H9 (cell line): ENCODE data around the gene MREG. TPM values are rescaled to one million over a fixed set of nuclear protein-coding genes. Genes with fewer than 3 reads are reported as not detected.

Experiments used
- DNase-seq: peaks from one replicate; pipeline ENCODE4 v3.0.0-alpha.2; 2017
- H2AFZ ChIP-seq: one replicate; pipeline ENCODE4 v1.6.1; 2013; ENCODE audit warnings: mild to moderate bottlenecking, low read length, control low read depth, moderate library complexity
- H2AK5ac ChIP-seq: 2 replicates; pipeline ENCODE4 v1.6.1; 2013; ENCODE audit warnings: low read length, control low read depth, mixed read lengths; ENCODE audit not compliant: insufficient read length
- H2BK120ac ChIP-seq: one replicate; pipeline ENCODE4 v1.6.1; 2013; ENCODE audit warnings: low read depth, mild to moderate bottlenecking, low read length, control low read depth, inconsistent platforms; ENCODE audit not compliant: poor library complexity, severe bottlenecking
- H2BK12ac ChIP-seq: 2 replicates; pipeline ENCODE4 v1.6.1; 2013; ENCODE audit warnings: low read length, control low read depth, mixed read lengths, low read depth; ENCODE audit not compliant: insufficient read length
- H2BK15ac ChIP-seq: 2 replicates; pipeline ENCODE4 v1.6.1; 2013; ENCODE audit warnings: low read depth, low read length, control low read depth
- H2BK20ac ChIP-seq: one replicate; pipeline ENCODE4 v1.6.1; 2013; ENCODE audit warnings: low read depth, mild to moderate bottlenecking, low read length, control low read depth, inconsistent platforms; ENCODE audit not compliant: poor library complexity, severe bottlenecking
- H2BK5ac ChIP-seq: 2 replicates; pipeline ENCODE4 v1.6.1; 2013; ENCODE audit warnings: low read length, control low read depth, mixed read lengths; ENCODE audit not compliant: insufficient read length
- H3K14ac ChIP-seq: 2 replicates; pipeline ENCODE4 v1.6.1; 2013; ENCODE audit warnings: low read length, control low read depth; ENCODE audit not compliant: insufficient read depth
- H3K18ac ChIP-seq: 2 replicates; pipeline ENCODE4 v1.6.1; 2013; ENCODE audit warnings: low read depth, mild to moderate bottlenecking, mixed read lengths, low read length, control low read depth; ENCODE audit not compliant: insufficient read length
- H3K23ac ChIP-seq: 2 replicates; pipeline ENCODE4 v1.6.1; 2013; ENCODE audit warnings: low read length, control low read depth, mixed read lengths, low read depth; ENCODE audit not compliant: insufficient read length
- H3K23me2 ChIP-seq: 2 replicates; pipeline ENCODE4 v1.6.1; 2013; ENCODE audit warnings: low read depth, mild to moderate bottlenecking, mixed read lengths, low read length, control low read depth; ENCODE audit not compliant: insufficient read length, poor library complexity, severe bottlenecking
- H3K27ac ChIP-seq: 2 replicates; pipeline ENCODE4 v1.5.1; 2013; ENCODE audit warnings: low read length, control low read depth, mixed read lengths, low read depth; ENCODE audit not compliant: insufficient read length
- H3K27me3 ChIP-seq: 2 replicates; pipeline ENCODE4 v1.6.1; 2013; ENCODE audit warnings: low read length, control low read depth, inconsistent platforms; ENCODE audit not compliant: insufficient read depth
- H3K4ac ChIP-seq: 2 replicates; pipeline ENCODE4 v1.6.1; 2013; ENCODE audit warnings: low read depth, mild to moderate bottlenecking, control low read depth, inconsistent platforms, low read length, moderate library complexity
- H3K4me1 ChIP-seq: 2 replicates; pipeline ENCODE4 v1.6.1; 2013; ENCODE audit warnings: low read length, control low read depth, inconsistent platforms; ENCODE audit not compliant: insufficient read depth
- H3K4me2 ChIP-seq: 2 replicates; pipeline ENCODE4 v1.6.1; 2013; ENCODE audit warnings: low read length, control low read depth, mixed read lengths; ENCODE audit not compliant: insufficient read length, insufficient read depth
- H3K56ac ChIP-seq: 2 replicates; pipeline ENCODE4 v1.6.1; 2013; ENCODE audit warnings: low read depth, mild to moderate bottlenecking, mixed read lengths, low read length, control low read depth; ENCODE audit not compliant: insufficient read length
- H3K79me1 ChIP-seq: 2 replicates; pipeline ENCODE4 v1.6.1; 2013; ENCODE audit warnings: low read depth, mild to moderate bottlenecking, moderate library complexity, low read length, control low read depth, inconsistent platforms; ENCODE audit not compliant: insufficient read depth, poor library complexity, severe bottlenecking
- H3K79me2 ChIP-seq: 2 replicates; pipeline ENCODE4 v1.6.1; 2013; ENCODE audit warnings: low read length, control low read depth, inconsistent platforms; ENCODE audit not compliant: insufficient read depth
- H3K9ac ChIP-seq: 2 replicates; pipeline ENCODE4 v1.6.1; 2013; ENCODE audit warnings: low read length, control low read depth, mixed read lengths; ENCODE audit not compliant: insufficient read length; ENCODE audit errors: extremely low read depth
- H3K9me3 ChIP-seq: one replicate; pipeline ENCODE4 v1.6.1; 2013; ENCODE audit warnings: low read depth, low read length, inconsistent platforms; ENCODE audit not compliant: control insufficient read depth
- H3T11ph ChIP-seq: one replicate; pipeline ENCODE4 v1.6.1; 2013; ENCODE audit warnings: mild to moderate bottlenecking, low read length, control low read depth, inconsistent platforms
- H4K20me1 ChIP-seq: one replicate; pipeline ENCODE4 v1.6.1; 2013; ENCODE audit not compliant: control insufficient read depth, insufficient read length, insufficient read depth
- H4K5ac ChIP-seq: 2 replicates; pipeline ENCODE4 v1.6.1; 2013; ENCODE audit warnings: low read depth, mild to moderate bottlenecking, mixed read lengths, low read length, control low read depth; ENCODE audit not compliant: insufficient read length
- H4K8ac ChIP-seq: replicated peaks from 2 replicates; pipeline ENCODE4 v1.6.1; 2013; ENCODE audit warnings: low read length, control low read depth, mixed read lengths, low read depth; ENCODE audit not compliant: insufficient read length
- H4K91ac ChIP-seq: 2 replicates; pipeline ENCODE4 v1.6.1; 2013; ENCODE audit warnings: low read depth, mild to moderate bottlenecking, moderate library complexity, mixed read lengths, low read length, control low read depth; ENCODE audit not compliant: insufficient read length
- H3K27ac Mint-ChIP-seq, 3 experiments: 2 replicates in 2 of 3; 3 replicates in 1 of 3; pipeline ENCODE4 v1.8.0; 2020 to 2021; ENCODE audit warnings: mixed read lengths in 3 of 3, mild to moderate bottlenecking in 1 of 3, moderate library complexity in 1 of 3
- H3K27me3 Mint-ChIP-seq: 2 replicates; pipeline ENCODE4 v1.8.0; 2021; ENCODE audit warnings: low read depth, mild to moderate bottlenecking, moderate library complexity, mixed read lengths
- H3K36me3 Mint-ChIP-seq, 3 experiments: 2 replicates in 2 of 3; 3 replicates in 1 of 3; pipeline ENCODE4 v1.8.0; 2020 to 2021; ENCODE audit warnings: low read depth in 3 of 3, mixed read lengths in 3 of 3; ENCODE audit not compliant: insufficient read depth in 1 of 3
- H3K4me1 Mint-ChIP-seq, 2 experiments: 2 replicates each; pipeline ENCODE4 v1.8.0; 2020; ENCODE audit warnings: mixed read lengths in 2 of 2
- H3K4me3 Mint-ChIP-seq, 2 experiments: 2 replicates in 1 of 2; 3 replicates in 1 of 2; pipeline ENCODE4 v1.8.0; 2020 to 2021; ENCODE audit warnings: mild to moderate bottlenecking in 2 of 2, mixed read lengths in 2 of 2, moderate library complexity in 1 of 2
- H3K9me3 Mint-ChIP-seq, 2 experiments: 2 replicates in 1 of 2; 3 replicates in 1 of 2; pipeline ENCODE4 v1.8.0; 2020; ENCODE audit warnings: mild to moderate bottlenecking in 2 of 2, mixed read lengths in 2 of 2, moderate library complexity in 1 of 2
- WGBS: extraction: QIAGEN DNeasy Blood & Tissue Kit; methylation state at CpG from one replicate; pipeline ENCODE4 v1.1.7; 2013; ENCODE audit warnings: missing lambda C conversion rate, low lambda C conversion rate, mixed read lengths; ENCODE audit not compliant: insufficient read length; ENCODE audit errors: extremely low coverage; 5-methylcytosine and 5-hydroxymethylcytosine counted together
- total RNA-seq: library from RNA; stranded (reverse); gene quantifications from 2 replicates; pipeline ENCODE4 v1.2.1, GENCODE V29; 2021
- TF ChIP-seq, protein P1 (sequence below): fragments of 200-600 bp; sonication (generic); conservative IDR thresholded peaks from 3 replicates; pipeline ENCODE4 v1.8.0; 2021; ENCODE audit warnings: antibody characterized with exemption, mild to moderate bottlenecking

MREG gene
- total RNA-seq, 1 experiment from 2014 or later = 21.8 TPM

- H3K27me3 Mint-ChIP-seq = no peaks in the 10 kb centered on the region
- H3K18ac ChIP-seq = no peak overlapping the region
- no peak overlapping the region for H3K27ac ChIP-seq
- no peak overlapping the region for H3K27ac Mint-ChIP-seq
- H2BK15ac ChIP-seq = no peak overlapping the region
- no peak overlapping the region for H2BK20ac ChIP-seq
- H3K4me3 Mint-ChIP-seq = no peak overlapping the region
- peaks cover 0 to 8% (median 2%) of the 10 kb centered on the region in 3 experiments; a peak in 3 of 7 replicates for H3K36me3 Mint-ChIP-seq
- H3K9ac ChIP-seq = no peak overlapping the region
- H3K4ac ChIP-seq = no peak overlapping the region
- H3K79me1 ChIP-seq = no peaks in the 10 kb centered on the region
- no peak overlapping the region for H4K5ac ChIP-seq
- H3K4me2 ChIP-seq = no peak overlapping the region
- H3K9me3 ChIP-seq = no peaks in the 10 kb centered on the region
- no peak for DNase-seq
- no peak overlapping the region for H2AK5ac ChIP-seq
- no peak overlapping the region for H2BK120ac ChIP-seq
- H3K9me3 Mint-ChIP-seq = no peaks in the 10 kb centered on the region
- H3T11ph ChIP-seq = no peak overlapping the region
- no peak overlapping the region for H3K23ac ChIP-seq
- H3K79me2 ChIP-seq = no peaks in the 10 kb centered on the region
- H4K8ac ChIP-seq = no peak overlapping the region
- WGBS = no CpG with 5 or more reads among the region's 2 CpGs
- no peak overlapping the region for H2BK5ac ChIP-seq
- H4K91ac ChIP-seq = no peak overlapping the region
- no peak overlapping the region for H2AFZ ChIP-seq
- H3K4me1 ChIP-seq = no peaks in the 10 kb centered on the region
- H4K20me1 ChIP-seq = no peaks in the 10 kb centered on the region
- peaks cover 6 to 10% of the 10 kb centered on the region in 2 experiments; a peak in 3 of 4 replicates for H3K4me1 Mint-ChIP-seq
- TF ChIP-seq, protein P1, sequence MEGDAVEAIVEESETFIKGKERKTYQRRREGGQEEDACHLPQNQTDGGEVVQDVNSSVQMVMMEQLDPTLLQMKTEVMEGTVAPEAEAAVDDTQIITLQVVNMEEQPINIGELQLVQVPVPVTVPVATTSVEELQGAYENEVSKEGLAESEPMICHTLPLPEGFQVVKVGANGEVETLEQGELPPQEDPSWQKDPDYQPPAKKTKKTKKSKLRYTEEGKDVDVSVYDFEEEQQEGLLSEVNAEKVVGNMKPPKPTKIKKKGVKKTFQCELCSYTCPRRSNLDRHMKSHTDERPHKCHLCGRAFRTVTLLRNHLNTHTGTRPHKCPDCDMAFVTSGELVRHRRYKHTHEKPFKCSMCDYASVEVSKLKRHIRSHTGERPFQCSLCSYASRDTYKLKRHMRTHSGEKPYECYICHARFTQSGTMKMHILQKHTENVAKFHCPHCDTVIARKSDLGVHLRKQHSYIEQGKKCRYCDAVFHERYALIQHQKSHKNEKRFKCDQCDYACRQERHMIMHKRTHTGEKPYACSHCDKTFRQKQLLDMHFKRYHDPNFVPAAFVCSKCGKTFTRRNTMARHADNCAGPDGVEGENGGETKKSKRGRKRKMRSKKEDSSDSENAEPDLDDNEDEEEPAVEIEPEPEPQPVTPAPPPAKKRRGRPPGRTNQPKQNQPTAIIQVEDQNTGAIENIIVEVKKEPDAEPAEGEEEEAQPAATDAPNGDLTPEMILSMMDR = no peak
- no peaks in the 10 kb centered on the region for H3K23me2 ChIP-seq
- H2BK12ac ChIP-seq = no peak overlapping the region
- no peak overlapping the region for H3K56ac ChIP-seq
- no peak overlapping the region for H3K14ac ChIP-seq
- H3K27me3 ChIP-seq = no peaks in the 10 kb centered on the region
These were observed 115.0 kb downstream of the MREG start for GRCh38 chr2:215898363-215898762.
